H1 (cell line): ENCODE data around the gene CAMTA1. TPM values are rescaled to one million over a fixed set of nuclear protein-coding genes. Genes with fewer than 3 reads are reported as not detected.

Source experiments
- CTCF ChIA-PET: fragments of 300-600 bp; sonication (Branson Sonifier 250); formaldehyde crosslinking; loops from one replicate; lab custom pipeline; 2021; ENCODE audit not compliant: partially characterized antibody; lab: Charles Lee
- POLR2A ChIA-PET: fragments of 300-600 bp; sonication (Branson Sonifier 250); formaldehyde crosslinking; loops from one replicate; lab custom pipeline; 2021; ENCODE audit warnings: inconsistent platforms; ENCODE audit not compliant: partially characterized antibody; lab: Charles Lee
- DNase-seq, 2 experiments: peaks; one replicate each; pipeline versions ENCODE4 v3.0.0 to v3.0.0-alpha.2; 2010 to 2022; ENCODE audit warnings: low spot score in 2 of 2, low read depth in 1 of 2, mixed read lengths in 1 of 2
- FAIRE-seq: peaks from 2 replicates; lab custom pipeline; 2011; peaks lifted over from hg19 to GRCh38; lab: Jason Lieb, UNC
- H2AFZ ChIP-seq: 2 replicates; pipeline ENCODE4 v1.8.1; 2012; ENCODE audit warnings: low read length, inconsistent platforms
- H2AK5ac ChIP-seq: 2 replicates; pipeline ENCODE4 v1.6.1; 2013; ENCODE audit warnings: low read depth, low read length
- H2BK120ac ChIP-seq: replicated peaks from 2 replicates; pipeline ENCODE3; 2013; ENCODE audit warnings: low read depth, low read length, inconsistent platforms
- H2BK12ac ChIP-seq: 2 replicates; pipeline ENCODE4 v1.6.1; 2013; ENCODE audit warnings: low read depth, low read length
- H2BK15ac ChIP-seq: 2 replicates; pipeline ENCODE4 v1.6.1; 2013; ENCODE audit warnings: low read length
- H2BK20ac ChIP-seq: 2 replicates; pipeline ENCODE4 v1.6.1; 2013; ENCODE audit warnings: low read length
- H2BK5ac ChIP-seq: 2 replicates; pipeline ENCODE4 v1.6.1; 2013; ENCODE audit warnings: low read depth, low read length
- H3K14ac ChIP-seq: 2 replicates; pipeline ENCODE4 v1.6.1; 2013; ENCODE audit warnings: inconsistent platforms; ENCODE audit not compliant: insufficient read length
- H3K18ac ChIP-seq: 2 replicates; pipeline ENCODE4 v1.6.1; 2013; ENCODE audit warnings: low read length; ENCODE audit errors: extremely low read depth
- H3K23ac ChIP-seq: 2 replicates; pipeline ENCODE4 v1.6.1; 2013; ENCODE audit warnings: inconsistent platforms; ENCODE audit not compliant: insufficient read length
- H3K23me2 ChIP-seq: 2 replicates; pipeline ENCODE4 v1.6.1; 2013; ENCODE audit warnings: low read depth, low read length
- H3K27ac ChIP-seq: 2 replicates; pipeline ENCODE4 v1.6.1; 2011; ENCODE audit warnings: low read depth, low read length, inconsistent platforms
- H3K27me3 ChIP-seq, 4 experiments: replicated peaks in 1 of 4; 1 replicate in 1 of 4; 2 replicates in 3 of 4; pipeline versions ENCODE4 v1.6.1 to v1.8.1; 2011 to 2013; ENCODE audit warnings: low read length in 3 of 4, mild to moderate bottlenecking in 3 of 4, inconsistent platforms in 2 of 4, mixed read lengths in 2 of 4, moderate library complexity in 1 of 4; ENCODE audit not compliant: control insufficient read depth in 3 of 4, insufficient read depth in 3 of 4; ENCODE audit errors: extremely low read depth in 1 of 4
- H3K36me3 ChIP-seq, 4 experiments: 2 replicates each; pipeline versions ENCODE4 v1.6.1 to v1.8.1; 2011 to 2013; ENCODE audit warnings: mild to moderate bottlenecking in 4 of 4, low read length in 3 of 4, moderate library complexity in 2 of 4, control low read depth in 1 of 4, inconsistent platforms in 1 of 4; ENCODE audit not compliant: insufficient read depth in 4 of 4, control insufficient read depth in 2 of 4
- H3K4ac ChIP-seq: replicated peaks from 2 replicates; pipeline ENCODE3; 2013; ENCODE audit warnings: low read length, low read depth, mixed read lengths, inconsistent platforms; ENCODE audit not compliant: insufficient read length
- H3K4me1 ChIP-seq, 4 experiments: replicated peaks in 1 of 4; 1 replicate in 1 of 4; 2 replicates in 3 of 4; pipeline versions ENCODE4 v1.6.1 to v1.8.1; 2011 to 2013; ENCODE audit warnings: low read length in 3 of 4, inconsistent platforms in 2 of 4, mixed read lengths in 1 of 4; ENCODE audit not compliant: insufficient read depth in 4 of 4, control insufficient read depth in 3 of 4
- H3K4me2 ChIP-seq, 2 experiments: 2 replicates each; pipeline versions ENCODE4 v1.6.1 to v1.8.1; 2011 to 2013; ENCODE audit warnings: low read depth in 2 of 2, low read length in 2 of 2, control low read depth in 1 of 2, inconsistent platforms in 1 of 2, mild to moderate bottlenecking in 1 of 2; ENCODE audit not compliant: insufficient read depth in 1 of 2
- H3K4me3 ChIP-seq, 4 experiments: fragments of 200-600, 300-600 bp in 1 of 4; sonication (generic), shearing (Covaris generic), sonication (Bioruptor Twin) in 1 of 4; 2 replicates each; pipeline versions ENCODE4 v1.5.1 to v1.8.1; 2011 to 2016; ENCODE audit warnings: low read length in 4 of 4, low read depth in 3 of 4, control low read depth in 2 of 4, inconsistent platforms in 2 of 4, mild to moderate bottlenecking in 2 of 4, mixed read lengths in 1 of 4, moderate library complexity in 1 of 4; ENCODE audit not compliant: insufficient read depth in 2 of 4; ENCODE audit errors: extremely low read depth in 1 of 4
- H3K56ac ChIP-seq: replicated peaks from 2 replicates; pipeline ENCODE3; 2013; ENCODE audit warnings: low read depth, mild to moderate bottlenecking, mixed read lengths, low read length, inconsistent platforms; ENCODE audit not compliant: insufficient read length
- H3K79me1 ChIP-seq: 2 replicates; pipeline ENCODE4 v1.6.1; 2013; ENCODE audit warnings: low read depth, low read length, control low read depth
- H3K79me2 ChIP-seq, 2 experiments: 2 replicates each; pipeline versions ENCODE4 v1.6.1 to v1.8.1; 2012 to 2013; ENCODE audit warnings: low read length in 2 of 2, mild to moderate bottlenecking in 2 of 2, inconsistent platforms in 1 of 2; ENCODE audit not compliant: insufficient read depth in 2 of 2, control insufficient read depth in 1 of 2
- H3K9ac ChIP-seq, 4 experiments: replicated peaks in 1 of 4; 1 replicate in 1 of 4; 2 replicates in 3 of 4; pipeline versions ENCODE4 v1.6.1 to v1.8.1; 2011 to 2013; ENCODE audit warnings: low read depth in 3 of 4, low read length in 3 of 4, control low read depth in 2 of 4, mild to moderate bottlenecking in 2 of 4, moderate library complexity in 2 of 4, inconsistent platforms in 1 of 4; ENCODE audit errors: extremely low read depth in 1 of 4
- H3K9me3 ChIP-seq, 2 experiments: 2 replicates each; pipeline versions ENCODE4 v1.6.1 to v1.8.1; 2012 to 2013; ENCODE audit warnings: mild to moderate bottlenecking in 2 of 2, moderate library complexity in 2 of 2, control low read depth in 1 of 2, inconsistent platforms in 1 of 2, low read depth in 1 of 2, low read length in 1 of 2, mixed read lengths in 1 of 2; ENCODE audit not compliant: insufficient read depth in 2 of 2
- H4K20me1 ChIP-seq, 2 experiments: replicated peaks in 1 of 2; 2 replicates each; pipeline versions ENCODE3 to v1.8.1; 2011 to 2013; ENCODE audit warnings: inconsistent platforms in 2 of 2, low read length in 2 of 2, mild to moderate bottlenecking in 1 of 2; ENCODE audit not compliant: insufficient read depth in 2 of 2, control insufficient read depth in 1 of 2
- H4K5ac ChIP-seq: 2 replicates; pipeline ENCODE4 v1.6.1; 2013; ENCODE audit warnings: low read length, low read depth, mixed read lengths, inconsistent platforms; ENCODE audit not compliant: insufficient read length
- H4K8ac ChIP-seq: 2 replicates; pipeline ENCODE4 v1.8.0; 2013; ENCODE audit warnings: mild to moderate bottlenecking, moderate library complexity, low read length, inconsistent platforms; ENCODE audit not compliant: insufficient read depth; ENCODE audit errors: extremely low read depth
- H4K91ac ChIP-seq: replicated peaks from 2 replicates; pipeline ENCODE3; 2013; ENCODE audit warnings: low read length, mixed read lengths, inconsistent platforms; ENCODE audit not compliant: insufficient read length
- BRCA1 ChIP-seq: IDR thresholded peaks from 2 replicates; pipeline ENCODE4 v1.6.1; 2012; ENCODE audit warnings: low read depth, low read length, improper control_type of control experiment
- CBX5 ChIP-seq: fragments of 300-800, 300-1000 bp; sonication (generic); IDR thresholded peaks from 2 replicates; pipeline ENCODE4 v1.7.1; 2016; ENCODE audit warnings: antibody characterized with exemption, low read length, low read depth
- CBX8 ChIP-seq: fragments of 300-800, 300-1000 bp; sonication (generic); IDR thresholded peaks from 2 replicates; pipeline ENCODE4 v1.7.1; 2016; ENCODE audit warnings: low read depth, low read length, borderline replicate concordance
- CEBPB ChIP-seq: IDR thresholded peaks from 2 replicates; pipeline ENCODE4 v1.6.1; 2012; ENCODE audit warnings: low read depth, low read length
- CTBP2 ChIP-seq: IDR thresholded peaks from 2 replicates; pipeline ENCODE4 v1.7.0; 2011; ENCODE audit warnings: borderline replicate concordance, mild to moderate bottlenecking, moderate library complexity, mixed read lengths, low read length; ENCODE audit not compliant: insufficient read depth, insufficient read length
- EZH2 ChIP-seq: fragments of 200-600 bp; sonication (generic); IDR thresholded peaks from 2 replicates; pipeline ENCODE4 v1.7.1; 2012; ENCODE audit warnings: low read depth, mild to moderate bottlenecking, moderate library complexity, low read length, inconsistent platforms; ENCODE audit not compliant: severe bottlenecking
- NRF1 ChIP-seq: IDR thresholded peaks from 2 replicates; pipeline ENCODE4 v1.6.1; 2011; ENCODE audit warnings: mild to moderate bottlenecking, low read depth, low read length, improper control_type of control experiment
- PHF8 ChIP-seq: fragments of 200-600 bp; sonication (generic); conservative IDR thresholded peaks from 2 replicates; pipeline ENCODE4 v1.7.1; 2012; ENCODE audit warnings: low read depth, mild to moderate bottlenecking, inconsistent platforms, low read length, moderate library complexity
- SP1 ChIP-seq: IDR thresholded peaks from 2 replicates; pipeline ENCODE4 v1.6.1; 2011; ENCODE audit warnings: low read depth, low read length
- SP2 ChIP-seq: IDR thresholded peaks from 2 replicates; pipeline ENCODE4 v1.6.1; 2012; ENCODE audit warnings: mild to moderate bottlenecking, low read length, inconsistent platforms
- WGBS, 2 experiments: shearing (Covaris generic) in 1 of 2; methylation state at CpG; one replicate each; pipeline versions ENCODE4 v1.1.6 to v1.1.7; 2013 to 2015; ENCODE audit warnings: low lambda C conversion rate in 2 of 2, mixed read lengths in 2 of 2, inconsistent platforms in 1 of 2, low coverage in 1 of 2, missing lambda C conversion rate in 1 of 2; ENCODE audit not compliant: insufficient replicate concordance in 2 of 2, insufficient coverage in 1 of 2, insufficient read length in 1 of 2; ENCODE audit errors: extremely low coverage in 1 of 2, missing lambda C conversion rate in 1 of 2; 5-methylcytosine and 5-hydroxymethylcytosine counted together
- polyA plus RNA-seq, 7 experiments: library from polyadenylated mRNA; depleted of rRNA in 3 of 7; stranded (reverse) in 5 of 7; unstranded in 2 of 7; fragments of >200 nt in 5 of 7; fragments of 200-250 nt in 2 of 7; gene quantifications; 1 replicate in 5 of 7; 2 replicates in 1 of 7; 4 replicates in 1 of 7; pipeline versions ENCODE4 v1.2.1 to v1.2.3, GENCODE V29; 2011 to 2013; ENCODE audit warnings: missing spikeins in 2 of 7, mixed read lengths in 2 of 7
- total RNA-seq: library from RNA; stranded (reverse); fragmentation: NEBNext Ultra II Directional; extraction: Animal tissue kit (Norgen Biotek cat#: 25700); gene quantifications from 2 replicates; pipeline ENCODE4 v1.2.1, GENCODE V29; 2021
- TF ChIP-seq, protein P1 (sequence below), 3 experiments: IDR thresholded peaks; 1 replicate in 2 of 3; 2 replicates in 1 of 3; pipeline versions ENCODE4 v1.5.1 to v1.6.1; 2011; ENCODE audit warnings: low read length in 3 of 3, mild to moderate bottlenecking in 3 of 3, inconsistent platforms in 2 of 3, low read depth in 1 of 3, moderate library complexity in 1 of 3; ENCODE audit not compliant: insufficient read depth in 1 of 3; ENCODE audit errors: control extremely low read depth in 1 of 3

The CAMTA1 gene
- total and polyA plus RNA-seq, 2 of the 8 experiments (the other 6 are each of a cell fraction or from before 2014, with no cell fraction given) = 65.0 to 119 TPM

GRCh38 chr1:7476861-7477547 lies 691.8 kb downstream of the CAMTA1 start:
- H3K27ac ChIP-seq = no peak overlapping the region
- H2BK120ac ChIP-seq = no peak overlapping the region
- H3K79me1 ChIP-seq = no peaks in the 10 kb centered on the region
- H3K36me3 ChIP-seq = no peaks in the 10 kb centered on the region
- WGBS, 2 experiments = 89% methylated on average over 17 of the region's 17 CpGs; no CpG with 5 or more reads in 1 of the 2 experiments
- no peaks in the 10 kb centered on the region for H3K79me2 ChIP-seq
- H3K9me3 ChIP-seq = no peaks in the 10 kb centered on the region
- H2BK5ac ChIP-seq = no peak overlapping the region
- peaks cover 0 to 5% of the 10 kb centered on the region in 2 experiments for H4K20me1 ChIP-seq
- H3K56ac ChIP-seq = no peak overlapping the region
- H2BK15ac ChIP-seq = no peak overlapping the region
- no peak overlapping the region for H2AK5ac ChIP-seq
- no peak overlapping the region for H2AFZ ChIP-seq
- H3K18ac ChIP-seq = no peak overlapping the region
- H4K5ac ChIP-seq = no peak overlapping the region
- FAIRE-seq (no peak), DNase-seq (no peak)
- H2BK20ac ChIP-seq = no peak overlapping the region
- no peaks in the 10 kb centered on the region; a peak in 3 of 7 replicates for H3K4me1 ChIP-seq
- ChIA-PET POLR2A (no interaction called here), CTCF (interaction anchor here (1.3 to 10.0 kb wide), 5 partner anchors 9 to 252 kb away, joined by 3 to 78 read pairs (median 5); no protein-coding TSS in a partner anchor)
- H4K8ac ChIP-seq = no peak overlapping the region
- H3K9ac ChIP-seq = no peak overlapping the region; a peak in 1 of 7 replicates
- H3K23me2 ChIP-seq = peaks cover 6% of the 10 kb centered on the region; the same call in 1 of the 2 replicates
- no peak overlapping the region for H3K4me2 ChIP-seq
- H3K23ac ChIP-seq = no peak overlapping the region
- no peak overlapping the region for H3K4ac ChIP-seq
- H4K91ac ChIP-seq = no peak overlapping the region
- no peak overlapping the region for H2BK12ac ChIP-seq
- H3K14ac ChIP-seq = no peak overlapping the region
- H3K27me3 ChIP-seq = no peaks in the 10 kb centered on the region
- no peak overlapping the region for H3K4me3 ChIP-seq
- TF ChIP-seq EZH2 = no peak
- TF ChIP-seq, protein P1, sequence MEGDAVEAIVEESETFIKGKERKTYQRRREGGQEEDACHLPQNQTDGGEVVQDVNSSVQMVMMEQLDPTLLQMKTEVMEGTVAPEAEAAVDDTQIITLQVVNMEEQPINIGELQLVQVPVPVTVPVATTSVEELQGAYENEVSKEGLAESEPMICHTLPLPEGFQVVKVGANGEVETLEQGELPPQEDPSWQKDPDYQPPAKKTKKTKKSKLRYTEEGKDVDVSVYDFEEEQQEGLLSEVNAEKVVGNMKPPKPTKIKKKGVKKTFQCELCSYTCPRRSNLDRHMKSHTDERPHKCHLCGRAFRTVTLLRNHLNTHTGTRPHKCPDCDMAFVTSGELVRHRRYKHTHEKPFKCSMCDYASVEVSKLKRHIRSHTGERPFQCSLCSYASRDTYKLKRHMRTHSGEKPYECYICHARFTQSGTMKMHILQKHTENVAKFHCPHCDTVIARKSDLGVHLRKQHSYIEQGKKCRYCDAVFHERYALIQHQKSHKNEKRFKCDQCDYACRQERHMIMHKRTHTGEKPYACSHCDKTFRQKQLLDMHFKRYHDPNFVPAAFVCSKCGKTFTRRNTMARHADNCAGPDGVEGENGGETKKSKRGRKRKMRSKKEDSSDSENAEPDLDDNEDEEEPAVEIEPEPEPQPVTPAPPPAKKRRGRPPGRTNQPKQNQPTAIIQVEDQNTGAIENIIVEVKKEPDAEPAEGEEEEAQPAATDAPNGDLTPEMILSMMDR (IDR thresholded peaks at IDR 0.05; ENCODE audit: control extremely low read depth in 1 of 3, insufficient read depth in 1 of 3, low read depth in 1 of 3, low read length in 3 of 3) = no peak
- no peak for TF ChIP-seq PHF8
- no peak for TF ChIP-seq SP2
- no peak for TF ChIP-seq CEBPB
- no peak for TF ChIP-seq CTBP2
- TF ChIP-seq CBX8 = no peak
- TF ChIP-seq BRCA1 = no peak
- TF ChIP-seq CBX5 = no peak
- TF ChIP-seq NRF1 = no peak
- TF ChIP-seq SP1 = no peak
